HEK293 (cell line): Measurements from ENCODE around the gene CDK4.

Source experiments
- FEZF1 ChIP-seq: fragments of 450-650 bp; formaldehyde crosslinking; IDR thresholded peaks from 2 replicates; pipeline ENCODE4 v1.5.1; 2016; ENCODE audit warnings: missing biosample characterization, missing genetic modification characterization
- KLF8 ChIP-seq: fragments of 450-650 bp; formaldehyde crosslinking; IDR thresholded peaks from 2 replicates; pipeline ENCODE4 v1.5.1; 2016; ENCODE audit warnings: missing biosample characterization, missing genetic modification characterization
- YY2 ChIP-seq: fragments of 450-650 bp; formaldehyde crosslinking; IDR thresholded peaks from 2 replicates; pipeline ENCODE4 v1.5.1; 2016; ENCODE audit warnings: missing biosample characterization, missing genetic modification characterization
- ZBTB10 ChIP-seq: fragments of 450-650 bp; formaldehyde crosslinking; IDR thresholded peaks from 2 replicates; pipeline ENCODE4 v1.5.1; 2016; ENCODE audit warnings: missing biosample characterization, missing genetic modification characterization
- ZBTB11 ChIP-seq: fragments of 450-650 bp; formaldehyde crosslinking; conservative IDR thresholded peaks from 2 replicates; pipeline ENCODE4 v1.5.1; 2016; ENCODE audit warnings: low read depth, missing biosample characterization, missing genetic modification characterization
- ZBTB20 ChIP-seq: fragments of 450-650 bp; formaldehyde crosslinking; IDR thresholded peaks from 2 replicates; pipeline ENCODE4 v1.5.1; 2016; ENCODE audit warnings: missing biosample characterization, missing genetic modification characterization
- ZNF114 ChIP-seq: fragments of 450-650 bp; formaldehyde crosslinking; IDR thresholded peaks from 2 replicates; pipeline ENCODE4 v1.5.0; 2017; ENCODE audit warnings: missing biosample characterization, missing genetic modification characterization
- ZNF132 ChIP-seq: fragments of 450-650 bp; formaldehyde crosslinking; IDR thresholded peaks from 2 replicates; pipeline ENCODE4 v1.5.1; 2017; ENCODE audit warnings: missing biosample characterization, missing genetic modification characterization, borderline replicate concordance
- ZNF138 ChIP-seq: fragments of 450-650 bp; formaldehyde crosslinking; IDR thresholded peaks from 2 replicates; pipeline ENCODE4 v1.5.1; 2016; ENCODE audit warnings: missing biosample characterization, missing genetic modification characterization, borderline replicate concordance
- ZNF157 ChIP-seq: fragments of 450-650 bp; formaldehyde crosslinking; IDR thresholded peaks from 2 replicates; pipeline ENCODE4 v1.5.1; 2016; ENCODE audit warnings: missing biosample characterization, missing genetic modification characterization
- ZNF174 ChIP-seq: fragments of 450-650 bp; formaldehyde crosslinking; IDR thresholded peaks from 2 replicates; pipeline ENCODE4 v1.5.0; 2017; ENCODE audit warnings: missing biosample characterization, mild to moderate bottlenecking, missing genetic modification characterization
- ZNF175 ChIP-seq: fragments of 450-650 bp; formaldehyde crosslinking; IDR thresholded peaks from 2 replicates; pipeline ENCODE4 v1.5.1; 2016; ENCODE audit warnings: missing biosample characterization, missing genetic modification characterization
- ZNF202 ChIP-seq: fragments of 450-650 bp; formaldehyde crosslinking; IDR thresholded peaks from 2 replicates; pipeline ENCODE4 v1.5.1; 2016; ENCODE audit warnings: missing biosample characterization, missing genetic modification characterization, borderline replicate concordance
- ZNF26 ChIP-seq: fragments of 450-650 bp; formaldehyde crosslinking; IDR thresholded peaks from 2 replicates; pipeline ENCODE4 v1.5.1; 2016; ENCODE audit warnings: missing biosample characterization, missing genetic modification characterization
- ZNF280D ChIP-seq: fragments of 450-650 bp; formaldehyde crosslinking; IDR thresholded peaks from 2 replicates; pipeline ENCODE4 v1.5.1; 2016; ENCODE audit warnings: missing biosample characterization, missing genetic modification characterization
- ZNF341 ChIP-seq: fragments of 450-650 bp; formaldehyde crosslinking; IDR thresholded peaks from 2 replicates; pipeline ENCODE4; 2016; ENCODE audit warnings: low read depth, missing biosample characterization, missing genetic modification characterization
- ZNF394 ChIP-seq: fragments of 450-650 bp; formaldehyde crosslinking; IDR thresholded peaks from 2 replicates; pipeline ENCODE4 v1.5.1; 2016; ENCODE audit warnings: missing biosample characterization, missing genetic modification characterization, mild to moderate bottlenecking, moderate library complexity, borderline replicate concordance
- ZNF398 ChIP-seq: fragments of 450-650 bp; formaldehyde crosslinking; IDR thresholded peaks from 2 replicates; pipeline ENCODE4 v1.5.1; 2017; ENCODE audit warnings: missing biosample characterization, missing genetic modification characterization
- ZNF473 ChIP-seq: fragments of 450-650 bp; formaldehyde crosslinking; IDR thresholded peaks from 2 replicates; pipeline ENCODE4 v1.5.1; 2017; ENCODE audit warnings: missing biosample characterization, missing genetic modification characterization
- ZNF501 ChIP-seq: fragments of 450-650 bp; formaldehyde crosslinking; IDR thresholded peaks from 2 replicates; pipeline ENCODE4 v1.5.1; 2016; ENCODE audit warnings: missing biosample characterization, missing genetic modification characterization
- ZNF521 ChIP-seq: fragments of 450-650 bp; formaldehyde crosslinking; IDR thresholded peaks from 2 replicates; pipeline ENCODE4 v1.5.1; 2017; ENCODE audit warnings: missing biosample characterization, mild to moderate bottlenecking, missing genetic modification characterization
- ZNF544 ChIP-seq: fragments of 450-650 bp; formaldehyde crosslinking; IDR thresholded peaks from 2 replicates; pipeline ENCODE4 v1.5.0; 2017; ENCODE audit warnings: missing biosample characterization, missing genetic modification characterization
- ZNF549 ChIP-seq: fragments of 450-650 bp; IDR thresholded peaks from 2 replicates; pipeline ENCODE4 v1.5.1; 2018; ENCODE audit warnings: missing biosample characterization, missing genetic modification characterization, mild to moderate bottlenecking, inconsistent platforms, moderate library complexity
- ZNF610 ChIP-seq: fragments of 450-650 bp; formaldehyde crosslinking; IDR thresholded peaks from 2 replicates; pipeline ENCODE4 v1.5.1; 2016; ENCODE audit warnings: missing biosample characterization, missing genetic modification characterization, borderline replicate concordance
- ZNF621 ChIP-seq: fragments of 450-650 bp; formaldehyde crosslinking; IDR thresholded peaks from 2 replicates; pipeline ENCODE4 v1.5.1; 2017; ENCODE audit warnings: missing biosample characterization, missing genetic modification characterization
- ZNF623 ChIP-seq: fragments of 450-650 bp; formaldehyde crosslinking; IDR thresholded peaks from 2 replicates; pipeline ENCODE4 v1.5.1; 2016; ENCODE audit warnings: missing biosample characterization, missing genetic modification characterization
- ZNF776 ChIP-seq: fragments of 450-650 bp; formaldehyde crosslinking; IDR thresholded peaks from 2 replicates; pipeline ENCODE4 v1.5.0; 2017; ENCODE audit warnings: missing biosample characterization, missing genetic modification characterization, borderline replicate concordance
- ZNF843 ChIP-seq: fragments of 450-650 bp; formaldehyde crosslinking; IDR thresholded peaks from 2 replicates; pipeline ENCODE4 v1.5.1; 2016; ENCODE audit warnings: missing biosample characterization, missing genetic modification characterization

Gene CDK4

GRCh38 chr12:57744194-57744776, 7.8 kb downstream of the CDK4 start (continued):
- TF ChIP-seq ZNF280D (tag by site-specific recombination): no peak
- no peak for TF ChIP-seq FEZF1
- TF ChIP-seq ZNF341 (tag by site-specific recombination): no peak
- peak; percentile 33 for TF ChIP-seq ZNF398 (tag by site-specific recombination)
- no peak for TF ChIP-seq ZNF138 (tag by site-specific recombination)
- no peak for TF ChIP-seq ZNF132 (tag by site-specific recombination)
- 0 out of 2 replicates have a peak, but pooled peaks have one; percentile 36 for TF ChIP-seq ZNF623 (tag by site-specific recombination)
- no peak for TF ChIP-seq ZNF521 (tag by site-specific recombination)
- no peak for TF ChIP-seq ZBTB11 (tag by site-specific recombination)
- no peak for TF ChIP-seq ZNF473 (tag by site-specific recombination)
- TF ChIP-seq ZNF776 (tag by site-specific recombination): no peak
- no peak for TF ChIP-seq ZNF114 (tag by site-specific recombination)
- peak; percentile 53; the same call in 1 of the 2 replicates for TF ChIP-seq ZBTB10 (tag by site-specific recombination)
- no peak for TF ChIP-seq ZNF544 (tag by site-specific recombination)
- TF ChIP-seq ZNF843 (tag by site-specific recombination): peak; percentile 23; the same call in 1 of the 2 replicates
- TF ChIP-seq ZNF394 (tag by site-specific recombination): no peak; the same call in none of the 2 replicates
- TF ChIP-seq ZNF621: no peak
- TF ChIP-seq ZBTB20: 0 out of 2 replicates have a peak, but pooled peaks have one; percentile 12
- no peak for TF ChIP-seq ZNF157 (tag by site-specific recombination)
- peak; percentile 49 for TF ChIP-seq ZNF501 (tag by site-specific recombination)
- no peak for TF ChIP-seq ZNF202 (tag by site-specific recombination)
- TF ChIP-seq ZNF175: no peak
- no peak for TF ChIP-seq ZNF549 (tag by site-specific recombination)
- peak; percentile 74 for TF ChIP-seq KLF8
- TF ChIP-seq ZNF610 (tag by site-specific recombination): peak; percentile 63; the same call in 1 of the 2 replicates
- no peak for TF ChIP-seq ZNF26 (tag by site-specific recombination)
- TF ChIP-seq ZNF174 (tag by site-specific recombination): no peak
- no peak for TF ChIP-seq YY2
